ENCODE measurements around the gene NACA. TPM values are rescaled to one million over a fixed set of nuclear protein-coding genes. Genes with fewer than 3 reads are reported as not detected.
"Not testable (repeated sequence)": the region's sequence is repeated elsewhere in the genome, so short reads cannot be mapped to it uniquely, and the experiment has no call there.

The NACA gene
- total RNA-seq = 1,019 and 1,042 TPM in 2 replicates

- peak; percentile 95 to 99 for DNase-seq (ENCODE audit: low read depth in 2 of 2)
Observed at GRCh38 chr12:56724972-56725722, at the start of gene NACA. Gene NACA (minus strand): TSS chr12:56725299. CDS start chr12:56724521, 778 bp downstream.

DNA sequence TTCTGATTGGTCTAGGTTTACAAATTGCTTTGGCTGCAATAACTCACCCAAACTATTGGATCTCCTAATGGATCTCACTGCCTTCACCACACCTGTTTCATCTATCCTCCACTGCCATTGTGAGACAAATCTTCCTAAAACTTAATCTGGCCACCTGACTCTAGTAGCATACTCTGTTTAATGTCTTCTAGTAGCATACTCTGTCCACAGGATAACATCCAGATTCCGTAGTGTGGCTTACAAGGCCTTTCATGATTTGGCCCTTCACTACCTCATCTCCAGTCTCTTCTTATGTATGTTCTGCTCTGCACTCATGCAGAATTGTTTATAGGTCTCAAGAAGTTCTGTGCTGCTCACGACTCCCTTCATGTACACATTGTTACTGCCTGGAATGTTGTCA is 48.0 kb upstream of the NACA start:
- DNase-seq (ENCODE audit: low read depth in 2 of 2) = no peak

DNA sequence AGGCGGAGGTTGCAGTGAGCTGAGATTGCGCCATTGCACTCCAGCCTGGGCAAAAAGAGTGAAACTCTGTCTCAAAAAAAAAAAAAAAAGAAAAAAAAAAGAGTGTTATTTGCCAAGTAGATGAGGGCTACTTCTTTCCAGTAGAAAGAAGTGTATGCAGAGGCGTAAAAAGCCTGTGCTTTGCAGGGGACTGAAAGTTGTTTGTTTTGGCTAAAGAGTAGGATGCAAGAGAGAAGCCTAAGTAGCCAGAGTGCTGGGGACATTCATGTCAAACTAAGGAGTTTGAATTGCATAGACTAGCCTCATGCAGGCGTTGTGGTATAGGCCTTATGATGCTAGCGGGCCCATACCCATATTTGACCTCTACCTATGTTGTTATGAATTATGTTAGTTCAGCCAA is 47.5 kb upstream of the NACA start:
- no peak for DNase-seq (ENCODE audit: low read depth in 2 of 2)

DNA sequence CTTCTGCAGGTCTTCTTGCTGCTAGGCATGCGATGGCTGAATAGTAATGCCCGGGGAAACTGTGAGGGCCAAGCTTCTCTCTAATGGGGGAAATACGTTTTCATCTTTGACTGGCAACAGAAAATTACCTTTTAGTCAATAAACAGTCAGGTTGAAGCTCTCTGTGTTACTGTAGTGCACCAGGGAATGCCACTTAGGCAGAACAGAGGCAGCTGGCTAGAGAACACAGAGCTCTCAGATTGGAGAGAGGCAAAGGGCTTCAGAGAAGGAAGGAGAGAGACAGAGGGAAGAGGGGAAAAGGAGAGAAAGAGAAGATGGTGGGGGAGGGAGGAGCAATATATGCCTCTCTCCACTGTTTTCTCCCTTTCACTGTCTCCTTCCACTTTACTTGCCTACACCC is 44.8 kb upstream of the NACA start:
- no peak for DNase-seq (ENCODE audit: low read depth in 2 of 2)

GRCh38 chr12:56768424-56768823 is 43.3 kb upstream of the NACA start:
- no peak for DNase-seq (ENCODE audit: low read depth in 2 of 2)

- DNase-seq (ENCODE audit: low read depth in 2 of 2) = no peak
Observed at GRCh38 chr12:56766535-56766934, 41.4 kb upstream of the NACA start.

- DNase-seq (ENCODE audit: low read depth in 2 of 2) = no peak
Observed at GRCh38 chr12:56763753-56764657, 38.9 kb upstream of the NACA start.

DNA sequence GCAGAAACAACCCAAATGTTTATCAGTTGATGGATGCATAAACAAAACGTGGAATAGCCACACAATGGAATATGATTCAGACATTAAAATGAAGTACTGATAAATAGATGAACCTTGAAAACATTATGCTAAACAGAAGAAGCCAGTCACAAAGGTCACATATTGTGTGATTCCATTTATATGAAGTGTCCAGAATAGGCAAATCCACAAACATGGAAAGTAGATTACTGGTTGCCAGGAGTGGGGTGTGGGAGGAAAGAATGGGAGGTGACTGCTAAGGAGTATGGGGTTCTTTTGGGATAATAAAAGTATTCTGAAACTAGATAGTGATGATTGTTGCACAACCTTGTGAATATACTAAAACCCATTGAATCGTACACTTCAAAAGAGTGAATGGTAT is 36.7 kb upstream of the NACA start:
- no peak for DNase-seq (ENCODE audit: low read depth in 2 of 2)

GRCh38 chr12:56760460-56760859 is 35.4 kb upstream of the NACA start:
- DNase-seq (ENCODE audit: low read depth in 2 of 2) = no peak

DNA sequence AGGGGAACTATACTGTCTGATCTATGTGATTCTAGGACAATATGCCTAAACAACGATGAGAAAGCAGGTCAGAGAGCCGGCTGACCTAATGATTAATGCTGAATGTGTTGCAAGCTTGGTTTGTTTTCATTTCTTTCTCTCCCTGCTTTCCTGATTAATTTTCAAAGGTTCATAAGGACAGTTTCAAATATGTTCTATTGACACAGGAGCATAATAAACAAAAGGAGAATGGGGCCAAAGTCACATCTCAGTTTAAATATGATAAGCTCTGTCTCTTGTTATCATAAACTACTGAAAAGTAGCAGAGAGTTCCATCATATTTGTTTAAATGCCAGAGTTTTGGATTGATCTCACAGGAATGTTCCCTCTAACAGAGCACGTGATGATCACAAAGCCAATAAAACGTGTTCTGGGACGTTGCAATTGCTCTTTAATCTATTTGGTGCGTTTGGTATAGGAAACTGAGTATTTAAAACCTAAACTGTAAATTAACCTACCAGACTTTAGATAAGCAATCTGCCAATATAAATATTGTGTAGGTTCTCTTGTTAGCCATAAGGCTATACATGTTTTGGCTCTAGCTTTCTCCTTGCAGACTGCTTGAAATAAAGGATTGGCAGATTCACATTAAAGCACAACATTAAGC is 34.3 kb upstream of the NACA start:
- no peak for DNase-seq (ENCODE audit: low read depth in 2 of 2)

- DNase-seq (ENCODE audit: low read depth in 2 of 2) = no peak
Observed at GRCh38 chr12:56758728-56759262, 33.7 kb upstream of the NACA start.

DNA sequence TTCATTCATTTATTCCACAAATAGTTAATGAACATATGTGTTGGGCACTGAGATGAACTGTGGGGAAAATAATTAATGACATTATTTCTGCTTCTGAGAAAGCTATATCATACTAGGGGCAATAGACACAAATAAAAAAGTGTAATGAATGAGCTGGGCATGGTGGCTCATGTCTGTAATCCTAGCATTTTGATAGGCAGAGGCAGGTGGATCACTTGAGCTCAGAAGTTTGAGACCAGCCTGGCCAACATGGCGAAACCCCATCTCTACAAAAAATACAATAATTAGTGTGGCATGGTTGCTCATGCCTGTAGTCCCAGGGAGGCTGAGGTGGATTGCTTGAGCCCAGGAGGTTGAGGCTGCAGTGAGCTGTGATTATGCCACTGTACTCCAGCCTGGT is 32.9 kb upstream of the NACA start:
- DNase-seq (ENCODE audit: low read depth in 2 of 2) = not testable (repeated sequence)

GRCh38 chr12:56753566-56753965 is 28.5 kb upstream of the NACA start:
- no peak for DNase-seq (ENCODE audit: low read depth in 2 of 2)

GRCh38 chr12:56751712-56752598 is 26.9 kb upstream of the NACA start, which contains the start of gene PRIM1:
Gene PRIM1 (minus strand): TSS chr12:56752323. CDS start chr12:56752298, 25 bp downstream.
- peak; percentile 46 to 79 for DNase-seq (ENCODE audit: low read depth in 2 of 2)

DNA sequence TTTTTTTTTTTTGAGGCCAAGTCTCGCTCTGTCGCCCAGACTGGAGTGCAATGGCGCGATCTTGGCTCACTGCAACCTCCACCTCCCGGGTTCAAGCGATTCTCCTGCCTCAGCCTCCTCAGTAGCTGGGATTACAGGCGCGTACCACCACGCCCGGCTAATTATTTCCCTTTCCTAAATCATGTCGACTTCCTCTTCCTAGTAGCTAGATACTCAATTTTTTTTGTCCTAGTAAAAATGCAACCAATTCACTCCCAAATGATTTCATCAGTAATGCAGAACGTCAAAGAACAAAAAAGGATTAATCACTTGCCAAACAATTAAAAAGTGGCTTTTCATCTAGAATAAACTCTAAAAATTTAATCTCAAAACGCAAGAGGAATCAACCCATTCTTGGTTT is 25.5 kb upstream of the NACA start:
- not testable (repeated sequence) for DNase-seq (ENCODE audit: low read depth in 2 of 2)

DNA sequence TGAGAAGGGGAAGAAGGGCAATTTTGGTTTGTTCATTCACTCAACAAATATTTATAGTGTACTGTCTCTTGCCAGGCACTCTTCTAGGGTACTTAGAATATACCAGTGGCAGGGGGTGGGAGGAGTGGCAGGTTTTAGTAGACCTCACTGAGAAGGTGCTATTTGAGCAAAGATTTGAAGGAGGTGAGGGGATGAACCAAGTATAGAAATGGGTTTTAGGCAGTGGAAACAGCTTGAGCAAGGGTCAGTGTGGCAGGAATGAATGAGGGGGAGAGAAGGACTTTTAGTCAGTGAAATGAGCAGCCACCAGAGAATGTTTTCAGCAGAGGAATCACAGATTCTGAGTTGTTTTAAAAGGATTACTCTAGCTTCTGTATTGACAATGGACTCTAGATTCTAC is 24.8 kb upstream of the NACA start:
- no peak for DNase-seq (ENCODE audit: low read depth in 2 of 2)

- no peak for DNase-seq (ENCODE audit: low read depth in 2 of 2)
Observed at GRCh38 chr12:56749359-56749758, 24.3 kb upstream of the NACA start.

- no peak for DNase-seq (ENCODE audit: low read depth in 2 of 2)
Observed at GRCh38 chr12:56728139-56728861, 3.2 kb upstream of the NACA start.

DNA sequence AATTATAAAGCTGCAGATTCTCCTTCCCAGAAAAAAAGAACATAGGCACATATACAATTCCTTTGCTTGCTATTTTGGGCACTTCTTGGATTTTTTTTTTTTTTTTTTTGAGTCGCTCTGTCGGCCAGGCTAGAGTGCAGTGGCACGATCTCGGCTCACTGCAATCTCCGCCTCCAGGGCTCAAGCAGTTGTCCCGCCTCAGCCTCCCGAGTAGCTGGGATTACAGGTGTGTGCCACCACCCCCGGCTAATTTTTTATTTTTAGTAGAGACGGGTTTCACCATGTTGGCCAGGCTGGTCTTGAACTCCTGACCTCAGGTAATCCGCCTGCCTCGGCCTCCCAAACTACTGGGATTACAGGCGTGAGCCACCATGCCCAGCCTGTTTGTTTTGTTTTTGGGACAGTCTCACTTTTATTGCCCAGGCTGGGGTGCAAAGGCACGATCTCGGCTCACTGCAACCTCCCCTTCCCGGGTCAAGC is 1.1 kb upstream of the NACA start:
- not testable (repeated sequence) for DNase-seq (ENCODE audit: low read depth in 2 of 2)

DNA sequence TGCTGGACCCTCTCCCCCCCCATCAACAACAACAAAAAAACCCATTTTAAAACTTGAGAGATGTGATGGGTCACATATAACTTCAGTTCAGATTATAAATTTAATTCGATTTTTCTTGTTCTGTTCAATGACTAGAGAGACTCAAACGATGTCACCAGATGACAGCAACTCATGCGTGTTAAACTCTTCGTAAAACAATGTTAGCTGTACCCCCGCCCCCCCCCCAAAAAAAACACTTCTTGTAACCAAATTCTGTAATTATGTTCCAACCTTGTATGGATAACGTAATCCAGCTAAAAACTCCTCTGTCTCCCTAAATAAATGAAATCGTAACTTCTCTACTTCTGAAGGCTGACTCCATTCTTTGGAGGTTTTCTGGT is 614 bp upstream of the NACA start:
- peak in 1 of 2 donors; percentile 9 for DNase-seq (ENCODE audit: low read depth in 2 of 2)

Data from dermis microvascular lymphatic vessel endothelial cell (primary cell).